HepG2 (cell line): ENCODE data around the gene PLPP3. TPM values are rescaled to one million over a fixed set of nuclear protein-coding genes. Genes with fewer than 3 reads are reported as not detected.

Experiments
- ATF4 ChIP-seq, 2 experiments: fragments of 450-650 bp in 1 of 2; sonication (generic) in 1 of 2; formaldehyde crosslinking; IDR thresholded peaks; 2 replicates each; pipeline versions ENCODE4 v1.5.0 to v1.8.0; 2020 to 2022; ENCODE audit warnings: mild to moderate bottlenecking in 1 of 2, missing genetic modification reagents in 1 of 2
- ATF6 ChIP-seq: sonication (generic); formaldehyde crosslinking; conservative IDR thresholded peaks from 2 replicates; pipeline ENCODE4 v1.4.0; 2020; ENCODE audit warnings: missing genetic modification reagents
- ZNF235 ChIP-seq: sonication (generic); formaldehyde crosslinking; IDR thresholded peaks from 2 replicates; pipeline ENCODE4 v1.8.1; 2023; ENCODE audit warnings: mild to moderate bottlenecking, missing genetic modification reagents, borderline replicate concordance
- ZNF512 ChIP-seq: sonication (generic); formaldehyde crosslinking; IDR thresholded peaks from 2 replicates; pipeline ENCODE4 v1.4.0; 2020; ENCODE audit warnings: mild to moderate bottlenecking, missing genetic modification reagents
- ZNF530 ChIP-seq: sonication (generic); formaldehyde crosslinking; IDR thresholded peaks from 2 replicates; pipeline ENCODE4 v1.5.0; 2020; ENCODE audit warnings: low read depth, mild to moderate bottlenecking, missing genetic modification reagents
- ZNF616 ChIP-seq: sonication (generic); formaldehyde crosslinking; IDR thresholded peaks from 2 replicates; pipeline ENCODE4 v1.5.0; 2020; ENCODE audit warnings: low read depth, mild to moderate bottlenecking, missing genetic modification reagents
- ZNF646 ChIP-seq: sonication (generic); formaldehyde crosslinking; IDR thresholded peaks from 2 replicates; pipeline ENCODE4 v1.9.0; 2021; ENCODE audit warnings: mild to moderate bottlenecking, missing genetic modification reagents
- ZNF749 ChIP-seq: sonication (generic); formaldehyde crosslinking; IDR thresholded peaks from 2 replicates; pipeline ENCODE4 v1.8.0; 2022; ENCODE audit warnings: mild to moderate bottlenecking, missing genetic modification reagents, moderate library complexity, borderline replicate concordance
- ZNF75D ChIP-seq: sonication (generic); formaldehyde crosslinking; IDR thresholded peaks from 2 replicates; pipeline ENCODE4 v1.8.1; 2023; ENCODE audit warnings: missing genetic modification reagents, mild to moderate bottlenecking, borderline replicate concordance
- ZNF891 ChIP-seq: sonication (generic); formaldehyde crosslinking; IDR thresholded peaks from 2 replicates; pipeline ENCODE4 v1.5.0; 2020; ENCODE audit warnings: mild to moderate bottlenecking, missing genetic modification reagents
- ZUFSP ChIP-seq: sonication (generic); formaldehyde crosslinking; IDR thresholded peaks from 2 replicates; pipeline ENCODE4 v1.9.0; 2021; ENCODE audit warnings: missing genetic modification reagents, mild to moderate bottlenecking, borderline replicate concordance
- polyA plus RNA-seq, 8 experiments: library from polyadenylated mRNA; depleted of rRNA in 3 of 8; stranded (reverse) in 7 of 8; unstranded in 1 of 8; fragments of >200 nt; fragmentation: Illumina TruSeq in 4 of 8; extraction: Trizol in 4 of 8; gene quantifications; 2 replicates each; pipeline versions ENCODE4 v1.2.1 to v1.2.3, GENCODE V29; 2011 to 2016; ENCODE audit warnings: low read depth in 4 of 8, missing spikeins in 1 of 8, mixed read lengths in 1 of 8; ENCODE audit not compliant: insufficient read depth in 1 of 8
- total RNA-seq, 5 experiments: library from RNA; depleted of rRNA; stranded (reverse); fragments of >200 nt; fragmentation: Illumina TruSeq; extraction: Trizol; gene quantifications; 2 replicates each; pipeline ENCODE4 v1.2.3, GENCODE V29; 2016; ENCODE audit warnings: low read depth in 1 of 5

Gene PLPP3
- total and polyA plus RNA-seq, 2 of the 13 experiments (the other 11 are each of a cell fraction or from before 2014, with no cell fraction given): 49.7 to 65.8 TPM

GRCh38 chr1:56461158-56462127 lies 117.9 kb downstream of the PLPP3 start (continued):
- no peak for TF ChIP-seq ZNF646 (CRISPR knock-in tag)
- TF ChIP-seq ZNF749 (CRISPR knock-in tag): peak; percentile 82; the same call in 1 of the 2 replicates
- no peak for TF ChIP-seq ATF6 (CRISPR knock-in tag)
- no peak for TF ChIP-seq ZNF616
- TF ChIP-seq ZNF530 (CRISPR knock-in tag): no peak
- peak; percentile 78; the same call in 1 of the 2 replicates for TF ChIP-seq ZNF891 (CRISPR knock-in tag)
- TF ChIP-seq ATF4 (CRISPR knock-in tag; IDR thresholded peaks at IDR 0.05): peak in 1 of 2 experiments; percentile 64; a peak in 2 of 4 replicates
- no peak for TF ChIP-seq ZUFSP (CRISPR knock-in tag)
- no peak for TF ChIP-seq ZNF75D (CRISPR knock-in tag)
- no peak for TF ChIP-seq ZNF512 (CRISPR knock-in tag)
- no peak for TF ChIP-seq ZNF235
